ENCODE measurements around the gene KCNN1. TPM values are rescaled to one million over a fixed set of nuclear protein-coding genes. Genes with fewer than 3 reads are reported as not detected.
"Not testable (repeated sequence)": the region's sequence is repeated elsewhere in the genome, so short reads cannot be mapped to it uniquely, and the experiment has no call there.

KCNN1 gene
- total and polyA plus RNA-seq, 3 experiments from 2014 or later = 0.13 to 0.15 TPM; not detected in 1

GRCh38 chr19:18020212-18021085, 53.5 kb downstream of the KCNN1 start:
- H3K4me3 ChIP-seq (ENCODE audit: low read length) = no peak overlapping the region
- ChIA-PET POLR2A (interaction anchor here (0.6 to 1.0 kb wide), 4 partner anchors 8 to 322 kb away, joined by 3 to 7 read pairs (median 4); no protein-coding TSS in a partner anchor), CTCF (no interaction called here)
- peaks cover 2% of the 10 kb centered on the region for H3K36me3 ChIP-seq (ENCODE audit: insufficient read depth, low read length)
- no peak overlapping the region for H3K27ac ChIP-seq (ENCODE audit: low read depth, low read length)
- Mint-ChIP-seq H3K4me1 (peaks cover 39 to 70% (median 53%) of the 10 kb centered on the region in 3 donors), H3K4me3 (peak overlapping the region in 1 of 7 donors; percentile 29), H3K36me3 (peaks cover 2 to 5% (median 3%) of the 10 kb centered on the region in 3 donors), H3K27ac (peak overlapping the region; percentile 59 to 98 (median 86)), H3K27me3 (no peaks in the 10 kb centered on the region), H3K9me3 (no peaks in the 10 kb centered on the region)
- no peaks in the 10 kb centered on the region for H3K27me3 ChIP-seq (ENCODE audit: insufficient read depth, low read length, poor library complexity, severe bottlenecking)
- no peak for DNase-seq
- H3K4me1 ChIP-seq (ENCODE audit: insufficient read depth, low read length) = peaks cover 62% of the 10 kb centered on the region
- H3K9me3 ChIP-seq (ENCODE audit: low read length) = no peaks in the 10 kb centered on the region

GRCh38 chr19:18021121-18021755, 54.3 kb downstream of the KCNN1 start:
- no peaks in the 10 kb centered on the region for H3K27me3 ChIP-seq (ENCODE audit: insufficient read depth, low read length, poor library complexity, severe bottlenecking)
- CTCF ChIA-PET = no interaction called here
- H3K27ac ChIP-seq (ENCODE audit: low read depth, low read length) = peak overlapping the region; percentile 49
- peak overlapping the region; percentile 85 to 94 (median 88) for H3K27ac Mint-ChIP-seq
- H3K4me1 Mint-ChIP-seq = peaks cover 38 to 68% (median 49%) of the 10 kb centered on the region in 3 donors
- no peaks in the 10 kb centered on the region for H3K9me3 Mint-ChIP-seq
- H3K36me3 Mint-ChIP-seq = peaks cover 0 to 2% (median 0%) of the 10 kb centered on the region in 3 donors
- peak overlapping the region; percentile 31 to 82 (median 65) for H3K4me3 Mint-ChIP-seq
- H3K4me3 ChIP-seq (ENCODE audit: low read length) = peak overlapping the region; percentile 37
- POLR2A ChIA-PET = interaction anchor here (0.5 to 1.0 kb wide), 5 partner anchors 8 to 323 kb away, joined by 3 to 7 read pairs (median 4); no protein-coding TSS in a partner anchor
- peak; percentile 44 to 90 (median 66) for DNase-seq
- H3K36me3 ChIP-seq (ENCODE audit: insufficient read depth, low read length) = no peaks in the 10 kb centered on the region
- H3K27me3 Mint-ChIP-seq = no peaks in the 10 kb centered on the region
- peaks cover 55% of the 10 kb centered on the region for H3K4me1 ChIP-seq (ENCODE audit: insufficient read depth, low read length)
- H3K9me3 ChIP-seq (ENCODE audit: low read length) = no peaks in the 10 kb centered on the region

GRCh38 chr19:18023622-18024251, 56.8 kb downstream of the KCNN1 start:
- Mint-ChIP-seq H3K27me3 (peaks cover 0 to 1% of the 10 kb centered on the region in 2 donors), H3K4me3 (peak overlapping the region in 6 of 7 donors; percentile 34 to 72 (median 59)), H3K36me3 (no peaks in the 10 kb centered on the region), H3K4me1 (peaks cover 38 to 53% (median 43%) of the 10 kb centered on the region in 3 donors), H3K27ac (peak overlapping the region; percentile 65 to 93 (median 90)), H3K9me3 (no peaks in the 10 kb centered on the region)
- Histone ChIP-seq H3K4me1 (ENCODE audit: insufficient read depth, low read length) (peaks cover 40% of the 10 kb centered on the region), H3K27ac (ENCODE audit: low read depth, low read length) (no peak overlapping the region), H3K27me3 (ENCODE audit: insufficient read depth, low read length, poor library complexity, severe bottlenecking) (no peaks in the 10 kb centered on the region), H3K4me3 (ENCODE audit: low read length) (peak overlapping the region; percentile 43), H3K36me3 (ENCODE audit: insufficient read depth, low read length) (no peaks in the 10 kb centered on the region), H3K9me3 (ENCODE audit: low read length) (no peaks in the 10 kb centered on the region)
- ChIA-PET CTCF (interaction anchor here (1.0 to 3.1 kb wide), 5 partner anchors 9 to 34 kb away, joined by 3 to 14 read pairs (median 5); partner anchors contain the start of gene ARRDC2), POLR2A (interaction anchor here (0.7 to 2.1 kb wide), 2 partner anchors 14 to 17 kb away, joined by 4 to 9 read pairs; no protein-coding TSS in a partner anchor)
- DNase-seq = peak; percentile 31 to 93 (median 67)

- Histone ChIP-seq H3K36me3 (ENCODE audit: insufficient read depth, low read length) (no peaks in the 10 kb centered on the region), H3K4me3 (ENCODE audit: low read length) (no peak overlapping the region), H3K27ac (ENCODE audit: low read depth, low read length) (no peak overlapping the region), H3K4me1 (ENCODE audit: insufficient read depth, low read length) (peaks cover 32% of the 10 kb centered on the region), H3K27me3 (ENCODE audit: insufficient read depth, low read length, poor library complexity, severe bottlenecking) (no peaks in the 10 kb centered on the region), H3K9me3 (ENCODE audit: low read length) (no peaks in the 10 kb centered on the region)
- POLR2A ChIA-PET = no interaction called here
- Mint-ChIP-seq H3K9me3 (no peaks in the 10 kb centered on the region), H3K4me1 (peaks cover 24 to 38% (median 27%) of the 10 kb centered on the region in 3 donors), H3K4me3 (no peak overlapping the region), H3K27ac (peak overlapping the region in 3 of 8 donors; percentile 29 to 48 (median 42)), H3K36me3 (no peaks in the 10 kb centered on the region), H3K27me3 (peaks cover 0 to 1% of the 10 kb centered on the region in 2 donors)
- CTCF ChIA-PET = no interaction called here
- no peak for DNase-seq
Measured at GRCh38 chr19:18027151-18027550, 60.2 kb downstream of the KCNN1 start.

- Mint-ChIP-seq H3K4me1 (peaks cover 6 to 17% (median 8%) of the 10 kb centered on the region in 3 donors), H3K4me3 (no peak overlapping the region), H3K27ac (peak overlapping the region in 1 of 8 donors; percentile 26), H3K27me3 (peaks cover 0 to 1% of the 10 kb centered on the region in 2 donors), H3K36me3 (no peaks in the 10 kb centered on the region), H3K9me3 (no peaks in the 10 kb centered on the region)
- no peak for DNase-seq
- Histone ChIP-seq H3K4me1 (ENCODE audit: insufficient read depth, low read length) (peaks cover 9% of the 10 kb centered on the region), H3K27me3 (ENCODE audit: insufficient read depth, low read length, poor library complexity, severe bottlenecking) (no peaks in the 10 kb centered on the region), H3K27ac (ENCODE audit: low read depth, low read length) (no peak overlapping the region), H3K9me3 (ENCODE audit: low read length) (no peaks in the 10 kb centered on the region), H3K4me3 (ENCODE audit: low read length) (no peak overlapping the region), H3K36me3 (ENCODE audit: insufficient read depth, low read length) (no peaks in the 10 kb centered on the region)
- CTCF ChIA-PET = interaction anchor here (1.1 to 1.8 kb wide), 4 partner anchors 15 to 30 kb away, joined by 3 to 7 read pairs (median 4); no protein-coding TSS in a partner anchor
- POLR2A ChIA-PET = interaction anchor here (0.8 to 1.2 kb wide), 2 partner anchors 9 to 15 kb away, joined by 3 to 4 read pairs; no protein-coding TSS in a partner anchor
Measured at GRCh38 chr19:18029617-18030338, 62.9 kb downstream of the KCNN1 start.

- POLR2A ChIA-PET = interaction anchor here (0.9 kb wide), 1 partner anchor 18 kb away, joined by 4 read pairs; no protein-coding TSS in a partner anchor
- not testable (repeated sequence) for H3K27me3 ChIP-seq (ENCODE audit: insufficient read depth, low read length, poor library complexity, severe bottlenecking); H3K36me3 ChIP-seq (ENCODE audit: insufficient read depth, low read length); H3K36me3 Mint-ChIP-seq; H3K27me3 Mint-ChIP-seq; H3K27ac ChIP-seq (ENCODE audit: low read depth, low read length); H3K4me1 ChIP-seq (ENCODE audit: insufficient read depth, low read length); H3K9me3 ChIP-seq (ENCODE audit: low read length); H3K9me3 Mint-ChIP-seq; H3K4me3 ChIP-seq (ENCODE audit: low read length); H3K4me3 Mint-ChIP-seq; DNase-seq
- Mint-ChIP-seq H3K27ac (peak overlapping the region in 3 of 8 donors; percentile 25 to 73 (median 34)), H3K4me1 (peaks cover 6 to 20% (median 6%) of the 10 kb centered on the region in 3 donors)
- CTCF ChIA-PET = interaction anchor here (1.2 to 1.5 kb wide), 2 partner anchors 26 to 28 kb away, joined by 3 to 5 read pairs; no protein-coding TSS in a partner anchor
Measured at GRCh38 chr19:18031401-18031800, 64.5 kb downstream of the KCNN1 start.

GRCh38 chr19:18032102-18032501, 65.2 kb downstream of the KCNN1 start:
- POLR2A ChIA-PET; H3K27me3 Mint-ChIP-seq; H3K4me1 ChIP-seq (ENCODE audit: insufficient read depth, low read length); H3K9me3 ChIP-seq (ENCODE audit: low read length); CTCF ChIA-PET; H3K36me3 ChIP-seq (ENCODE audit: insufficient read depth, low read length); DNase-seq; H3K27ac Mint-ChIP-seq; H3K4me3 Mint-ChIP-seq; H3K27me3 ChIP-seq (ENCODE audit: insufficient read depth, low read length, poor library complexity, severe bottlenecking); H3K4me3 ChIP-seq (ENCODE audit: low read length); H3K27ac ChIP-seq (ENCODE audit: low read depth, low read length); H3K36me3 Mint-ChIP-seq; H3K9me3 Mint-ChIP-seq: not testable (repeated sequence)
- peaks cover 6 to 20% (median 6%) of the 10 kb centered on the region in 3 donors for H3K4me1 Mint-ChIP-seq

Data from CD8-positive, alpha-beta memory T cell (primary cell).